Caco-2 (cell line): ENCODE measurements around the gene SLC7A9. TPM values are rescaled to one million over a fixed set of nuclear protein-coding genes. Genes with fewer than 3 reads are reported as not detected.
"Not testable (repeated sequence)": the region's sequence is repeated elsewhere in the genome, so short reads cannot be mapped to it uniquely, and the experiment has no call there.

Experiments used
- BruUV-seq: library from RNA; stranded (reverse); fragments of 400-500 nt; replicated peaks from 2 replicates; lab custom pipeline; 2021; lab: Mats Ljungman, UMichigan
- CTCF ChIA-PET: fragments of 300-600 bp; sonication (Branson Sonifier 250); formaldehyde crosslinking; loops from one replicate; lab custom pipeline; 2022; ENCODE audit warnings: antibody characterized with exemption; lab: Charles Lee
- POLR2A ChIA-PET: fragments of 300-600 bp; sonication (Branson Sonifier 250); formaldehyde crosslinking; loops from one replicate; lab custom pipeline; 2022; ENCODE audit warnings: antibody characterized with exemption; lab: Charles Lee
- DNase-seq, 2 experiments: peaks; one replicate each; pipeline versions ENCODE4 v3.0.0 to v3.0.0-alpha.2; 2020 to 2022
- H3K27me3 ChIP-seq: replicated peaks from 2 replicates; pipeline ENCODE4 v1.6.0; 2011; ENCODE audit warnings: low read length; ENCODE audit not compliant: control insufficient read depth, insufficient read depth
- H3K36me3 ChIP-seq: 2 replicates; pipeline ENCODE4 v1.5.1; 2011; ENCODE audit warnings: low read length; ENCODE audit not compliant: control insufficient read depth, insufficient read depth
- H3K4me1 ChIP-seq: fragments of 250-450 bp; sonication (Bioruptor Pico); 2 replicates; pipeline ENCODE4 v1.5.1; 2020; ENCODE audit warnings: mild to moderate bottlenecking
- H3K4me3 ChIP-seq: 2 replicates; pipeline ENCODE4 v1.5.1; 2011; ENCODE audit warnings: low read depth, mild to moderate bottlenecking, control low read depth, low read length
- H3K9me3 ChIP-seq: fragments of 250-450 bp; sonication (Bioruptor Pico); 2 replicates; pipeline ENCODE4 v1.5.1; 2020; ENCODE audit warnings: mild to moderate bottlenecking, moderate library complexity
- H3K27ac Mint-ChIP-seq: one replicate; pipeline ENCODE4 v1.8.0; 2022; ENCODE audit warnings: mixed read lengths; ENCODE audit not compliant: unreplicated experiment
- H3K27me3 Mint-ChIP-seq: one replicate; pipeline ENCODE4 v1.8.0; 2022; ENCODE audit warnings: mixed read lengths; ENCODE audit not compliant: insufficient read depth, unreplicated experiment
- H3K36me3 Mint-ChIP-seq: one replicate; pipeline ENCODE4 v1.8.0; 2022; ENCODE audit warnings: mild to moderate bottlenecking, mixed read lengths; ENCODE audit not compliant: insufficient read depth, unreplicated experiment
- H3K4me1 Mint-ChIP-seq: one replicate; pipeline ENCODE4 v1.8.0; 2022; ENCODE audit warnings: low read depth, mixed read lengths; ENCODE audit not compliant: unreplicated experiment
- H3K4me3 Mint-ChIP-seq: one replicate; pipeline ENCODE4 v1.8.0; 2022; ENCODE audit warnings: mild to moderate bottlenecking, moderate library complexity, mixed read lengths; ENCODE audit not compliant: unreplicated experiment
- H3K9me3 Mint-ChIP-seq: one replicate; pipeline ENCODE4 v1.8.0; 2022; ENCODE audit warnings: mixed read lengths; ENCODE audit not compliant: unreplicated experiment
- intact Hi-C: fragments of 100-400 bp; cut with micrococcal nuclease; formaldehyde crosslinking; loops from one replicate; pipeline ENCODE4 v1.10.0; 2022; ENCODE audit not compliant: unreplicated experiment
- total RNA-seq: library from RNA; stranded (reverse); gene quantifications from 2 replicates; pipeline ENCODE4 v1.2.3, GENCODE V29; 2022
- TF ChIP-seq, protein P1 (sequence below), 2 experiments: fragments of 200-600 bp in 1 of 2; IDR thresholded peaks; 1 replicate in 1 of 2; 2 replicates in 1 of 2; pipeline versions ENCODE4 v1.5.1 to v1.8.0; 2011 to 2022; ENCODE audit warnings: antibody characterized with exemption in 1 of 2, control low read depth in 1 of 2, inconsistent platforms in 1 of 2, low read depth in 1 of 2, low read length in 1 of 2, mild to moderate bottlenecking in 1 of 2, moderate library complexity in 1 of 2; ENCODE audit not compliant: insufficient read depth in 1 of 2, severe bottlenecking in 1 of 2, unreplicated experiment in 1 of 2

The SLC7A9 gene
- total RNA-seq, 1 experiment from 2014 or later = 3.6 TPM

- intact Hi-C loops = no loop called here
- CTCF ChIA-PET = no interaction called here
- DNase-seq = no peak
- no peak overlapping the region for H3K4me3 Mint-ChIP-seq
- no peak overlapping the region for H3K27ac Mint-ChIP-seq
- no peaks in the 10 kb centered on the region for H3K4me1 Mint-ChIP-seq
- Histone ChIP-seq H3K27me3 (no peaks in the 10 kb centered on the region), H3K36me3 (no peaks in the 10 kb centered on the region), H3K9me3 (no peaks in the 10 kb centered on the region), H3K4me1 (no peaks in the 10 kb centered on the region), H3K4me3 (no peak overlapping the region)
- TF ChIP-seq, protein P1, sequence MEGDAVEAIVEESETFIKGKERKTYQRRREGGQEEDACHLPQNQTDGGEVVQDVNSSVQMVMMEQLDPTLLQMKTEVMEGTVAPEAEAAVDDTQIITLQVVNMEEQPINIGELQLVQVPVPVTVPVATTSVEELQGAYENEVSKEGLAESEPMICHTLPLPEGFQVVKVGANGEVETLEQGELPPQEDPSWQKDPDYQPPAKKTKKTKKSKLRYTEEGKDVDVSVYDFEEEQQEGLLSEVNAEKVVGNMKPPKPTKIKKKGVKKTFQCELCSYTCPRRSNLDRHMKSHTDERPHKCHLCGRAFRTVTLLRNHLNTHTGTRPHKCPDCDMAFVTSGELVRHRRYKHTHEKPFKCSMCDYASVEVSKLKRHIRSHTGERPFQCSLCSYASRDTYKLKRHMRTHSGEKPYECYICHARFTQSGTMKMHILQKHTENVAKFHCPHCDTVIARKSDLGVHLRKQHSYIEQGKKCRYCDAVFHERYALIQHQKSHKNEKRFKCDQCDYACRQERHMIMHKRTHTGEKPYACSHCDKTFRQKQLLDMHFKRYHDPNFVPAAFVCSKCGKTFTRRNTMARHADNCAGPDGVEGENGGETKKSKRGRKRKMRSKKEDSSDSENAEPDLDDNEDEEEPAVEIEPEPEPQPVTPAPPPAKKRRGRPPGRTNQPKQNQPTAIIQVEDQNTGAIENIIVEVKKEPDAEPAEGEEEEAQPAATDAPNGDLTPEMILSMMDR (IDR thresholded peaks at IDR 0.05; ENCODE audit: insufficient read depth in 1 of 2, low read depth in 1 of 2, low read length in 1 of 2, severe bottlenecking in 1 of 2, unreplicated experiment in 1 of 2) = no peak
- H3K27me3 Mint-ChIP-seq = no peaks in the 10 kb centered on the region
- BruUV-seq = no TSS peak
- H3K36me3 Mint-ChIP-seq = no peaks in the 10 kb centered on the region
- POLR2A ChIA-PET = no interaction called here
- H3K9me3 Mint-ChIP-seq = no peaks in the 10 kb centered on the region
Measured at GRCh38 chr19:32857584-32857983, 12.0 kb downstream of the SLC7A9 start.

DNA sequence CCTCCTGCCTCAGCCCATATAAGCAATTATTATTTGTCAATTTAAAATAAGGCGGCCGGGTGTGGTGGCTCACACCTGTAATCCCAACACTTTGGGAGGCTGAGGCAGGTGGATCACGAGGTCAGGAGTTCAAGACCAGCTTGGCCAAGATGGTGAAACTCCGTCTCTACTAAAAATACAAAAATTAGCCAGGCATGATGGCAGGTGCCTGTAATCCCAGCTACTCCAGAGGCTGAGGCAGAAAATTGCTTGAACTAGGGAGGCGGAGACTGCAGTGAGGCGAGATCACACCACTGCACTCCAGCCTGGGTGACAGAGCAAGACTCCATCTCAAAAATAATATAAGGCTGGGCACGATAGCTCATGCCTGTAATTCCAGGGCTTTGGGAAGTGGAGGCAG is 12.7 kb downstream of the SLC7A9 start:
- intact Hi-C loops, POLR2A ChIA-PET, H3K9me3 ChIP-seq, BruUV-seq, H3K27me3 Mint-ChIP-seq, H3K4me1 Mint-ChIP-seq, H3K36me3 Mint-ChIP-seq, H3K9me3 Mint-ChIP-seq, H3K4me1 ChIP-seq, H3K27me3 ChIP-seq, H3K4me3 Mint-ChIP-seq, DNase-seq, H3K4me3 ChIP-seq, H3K27ac Mint-ChIP-seq, CTCF ChIA-PET, H3K36me3 ChIP-seq: not testable (repeated sequence)

DNA sequence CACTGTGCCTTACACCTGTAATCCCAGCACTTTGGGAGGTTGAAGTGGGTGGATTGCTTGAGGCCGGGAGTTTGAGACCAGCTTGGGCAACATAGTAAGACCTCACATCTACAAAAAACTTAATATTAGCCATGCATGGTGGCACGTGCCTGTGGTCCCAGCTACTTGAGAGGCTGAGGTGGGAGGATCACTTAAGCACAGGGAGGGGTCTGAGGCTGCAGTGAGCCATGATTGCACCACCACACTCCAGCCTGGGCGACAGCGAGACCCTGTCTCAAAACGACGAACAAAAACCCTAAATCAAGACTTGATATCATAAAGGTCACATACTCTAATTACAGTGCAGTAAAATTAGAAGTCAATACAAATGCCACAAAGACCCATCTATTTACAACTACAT is 17.4 kb downstream of the SLC7A9 start:
- no peak overlapping the region for H3K4me3 ChIP-seq
- H3K36me3 ChIP-seq = no peaks in the 10 kb centered on the region
- H3K27ac Mint-ChIP-seq = no peak overlapping the region
- no peaks in the 10 kb centered on the region for H3K27me3 ChIP-seq
- H3K9me3 ChIP-seq = no peaks in the 10 kb centered on the region
- H3K4me3 Mint-ChIP-seq = no peak overlapping the region
- POLR2A ChIA-PET = no interaction called here
- no peaks in the 10 kb centered on the region for H3K27me3 Mint-ChIP-seq
- no peaks in the 10 kb centered on the region for H3K36me3 Mint-ChIP-seq
- TF ChIP-seq, protein P1 (IDR thresholded peaks at IDR 0.05; ENCODE audit: insufficient read depth in 1 of 2, low read depth in 1 of 2, low read length in 1 of 2, severe bottlenecking in 1 of 2, unreplicated experiment in 1 of 2) = no peak
- CTCF ChIA-PET = no interaction called here
- intact Hi-C loops = no loop called here
- no peaks in the 10 kb centered on the region for H3K9me3 Mint-ChIP-seq
- H3K4me1 Mint-ChIP-seq = no peaks in the 10 kb centered on the region
- no peak for DNase-seq
- no TSS peak for BruUV-seq
- H3K4me1 ChIP-seq = no peaks in the 10 kb centered on the region

DNA sequence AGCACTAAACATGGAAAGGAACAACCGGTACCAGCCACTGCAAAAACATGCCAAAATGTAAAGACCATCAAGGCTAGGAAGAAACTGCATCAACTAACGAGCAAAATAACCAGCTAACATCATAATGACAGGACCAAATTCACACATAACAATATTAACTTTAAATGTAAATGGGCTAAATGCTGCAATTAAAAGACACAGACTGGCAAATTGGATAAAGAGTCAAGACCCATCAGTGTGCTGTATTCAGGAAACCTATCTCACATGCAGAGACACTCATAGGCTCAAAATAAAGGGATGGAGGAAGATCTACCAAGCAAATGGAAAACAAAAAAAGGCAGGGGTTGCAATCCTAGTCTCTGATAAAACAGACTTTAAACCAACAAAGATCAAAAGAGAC is 21.5 kb downstream of the SLC7A9 start:
- H3K9me3 Mint-ChIP-seq, DNase-seq, H3K9me3 ChIP-seq, H3K36me3 ChIP-seq, H3K27me3 Mint-ChIP-seq, H3K27ac Mint-ChIP-seq, H3K4me3 ChIP-seq, H3K4me1 ChIP-seq, H3K36me3 Mint-ChIP-seq, CTCF ChIA-PET, H3K4me3 Mint-ChIP-seq, intact Hi-C loops, POLR2A ChIA-PET, H3K4me1 Mint-ChIP-seq, BruUV-seq, H3K27me3 ChIP-seq: not testable (repeated sequence)
